ENCODE results near the gene BCL2L14.

Gene BCL2L14

GRCh38 chr12:12086973-12087692 lies 16.4 kb downstream of the BCL2L14 start:
- Histone ChIP-seq H3K27ac (ENCODE audit: low read length) (no peak overlapping the region), H3K4me1 (ENCODE audit: control insufficient read depth, insufficient read depth, low read length) (peaks cover 3% of the 10 kb centered on the region; the same call in 1 of the 2 replicates), H3K36me3 (ENCODE audit: control insufficient read depth, insufficient read depth, low read length) (no peaks in the 10 kb centered on the region), H3K27me3 (ENCODE audit: control insufficient read depth, insufficient read depth, low read length) (no peaks in the 10 kb centered on the region), H3K4me3 (ENCODE audit: low read length) (no peak overlapping the region), H3K9me3 (ENCODE audit: control insufficient read depth, insufficient read depth, low read length) (no peaks in the 10 kb centered on the region)
- WGBS (ENCODE audit: insufficient coverage, insufficient read length): no CpG with 5 or more reads among the region's 9 CpGs
- no peak for DNase-seq (ENCODE audit: low read depth, low spot score)

- no peak overlapping the region for H3K27ac ChIP-seq (ENCODE audit: low read length)
Measured at GRCh38 chr12:12087693-12088034, 16.9 kb downstream of the BCL2L14 start.

GRCh38 chr12:12088147-12088546 lies 17.4 kb downstream of the BCL2L14 start:
- Histone ChIP-seq H3K36me3 (ENCODE audit: control insufficient read depth, insufficient read depth, low read length) (no peaks in the 10 kb centered on the region), H3K27ac (ENCODE audit: low read length) (no peak overlapping the region), H3K4me1 (ENCODE audit: control insufficient read depth, insufficient read depth, low read length) (peaks cover 3% of the 10 kb centered on the region; the same call in 1 of the 2 replicates), H3K9me3 (ENCODE audit: control insufficient read depth, insufficient read depth, low read length) (no peaks in the 10 kb centered on the region), H3K27me3 (ENCODE audit: control insufficient read depth, insufficient read depth, low read length) (no peaks in the 10 kb centered on the region), H3K4me3 (ENCODE audit: low read length) (no peak overlapping the region)
- no CpG with 5 or more reads among the region's 10 CpGs for WGBS (ENCODE audit: insufficient coverage, insufficient read length)
- DNase-seq (ENCODE audit: low read depth, low spot score): no peak

More at GRCh38 chr12:12087693-12088034, 16.9 kb downstream of the BCL2L14 start:
- Histone ChIP-seq H3K36me3 (ENCODE audit: control insufficient read depth, insufficient read depth, low read length) (no peaks in the 10 kb centered on the region), H3K4me3 (ENCODE audit: low read length) (no peak overlapping the region), H3K9me3 (ENCODE audit: control insufficient read depth, insufficient read depth, low read length) (no peaks in the 10 kb centered on the region), H3K4me1 (ENCODE audit: control insufficient read depth, insufficient read depth, low read length) (peaks cover 3% of the 10 kb centered on the region; the same call in 1 of the 2 replicates), H3K27me3 (ENCODE audit: control insufficient read depth, insufficient read depth, low read length) (no peaks in the 10 kb centered on the region)
- no peak for DNase-seq (ENCODE audit: low read depth, low spot score)
- no CpG with 5 or more reads among the region's 2 CpGs for WGBS (ENCODE audit: insufficient coverage, insufficient read length)

GRCh38 chr12:12088761-12089160 lies 18.0 kb downstream of the BCL2L14 start:
- H3K9me3 ChIP-seq (ENCODE audit: control insufficient read depth, insufficient read depth, low read length): no peaks in the 10 kb centered on the region
- H3K4me1 ChIP-seq (ENCODE audit: control insufficient read depth, insufficient read depth, low read length): peaks cover 3% of the 10 kb centered on the region; the same call in 1 of the 2 replicates
- no peak overlapping the region for H3K4me3 ChIP-seq (ENCODE audit: low read length)
- H3K27ac ChIP-seq (ENCODE audit: low read length): no peak overlapping the region
- H3K27me3 ChIP-seq (ENCODE audit: control insufficient read depth, insufficient read depth, low read length): no peaks in the 10 kb centered on the region
- no peaks in the 10 kb centered on the region for H3K36me3 ChIP-seq (ENCODE audit: control insufficient read depth, insufficient read depth, low read length)
- no peak for DNase-seq (ENCODE audit: low read depth, low spot score)
- WGBS (ENCODE audit: insufficient coverage, insufficient read length): no CpG with 5 or more reads among the region's 9 CpGs

- DNase-seq (ENCODE audit: low read depth, low spot score): no peak
- Histone ChIP-seq H3K4me3 (ENCODE audit: low read length) (no peak overlapping the region), H3K27ac (ENCODE audit: low read length) (no peak overlapping the region), H3K4me1 (ENCODE audit: control insufficient read depth, insufficient read depth, low read length) (peaks cover 2% of the 10 kb centered on the region; the same call in 1 of the 2 replicates), H3K27me3 (ENCODE audit: control insufficient read depth, insufficient read depth, low read length) (no peaks in the 10 kb centered on the region), H3K36me3 (ENCODE audit: control insufficient read depth, insufficient read depth, low read length) (no peaks in the 10 kb centered on the region), H3K9me3 (ENCODE audit: control insufficient read depth, insufficient read depth, low read length) (no peaks in the 10 kb centered on the region)
- WGBS (ENCODE audit: insufficient coverage, insufficient read length): no CpG with 5 or more reads among the region's 3 CpGs
Measured at GRCh38 chr12:12091071-12091470, 20.3 kb downstream of the BCL2L14 start.

GRCh38 chr12:12091977-12092663 lies 21.4 kb downstream of the BCL2L14 start:
- DNase-seq (ENCODE audit: low read depth, low spot score): no peak
- Histone ChIP-seq H3K27ac (ENCODE audit: low read length) (no peak overlapping the region), H3K4me3 (ENCODE audit: low read length) (no peak overlapping the region), H3K4me1 (ENCODE audit: control insufficient read depth, insufficient read depth, low read length) (peaks cover 2% of the 10 kb centered on the region; the same call in 1 of the 2 replicates), H3K36me3 (ENCODE audit: control insufficient read depth, insufficient read depth, low read length) (no peaks in the 10 kb centered on the region), H3K9me3 (ENCODE audit: control insufficient read depth, insufficient read depth, low read length) (no peaks in the 10 kb centered on the region), H3K27me3 (ENCODE audit: control insufficient read depth, insufficient read depth, low read length) (no peaks in the 10 kb centered on the region)
- no CpG with 5 or more reads among the region's 14 CpGs for WGBS (ENCODE audit: insufficient coverage, insufficient read length)

- no peak overlapping the region for H3K4me3 ChIP-seq (ENCODE audit: low read length)
- no peak for DNase-seq (ENCODE audit: low read depth, low spot score)
- no peak overlapping the region for H3K27ac ChIP-seq (ENCODE audit: low read length)
- WGBS (ENCODE audit: insufficient coverage, insufficient read length): no CpG with 5 or more reads among the region's 4 CpGs
- H3K9me3 ChIP-seq (ENCODE audit: control insufficient read depth, insufficient read depth, low read length): no peaks in the 10 kb centered on the region
- no peaks in the 10 kb centered on the region for H3K27me3 ChIP-seq (ENCODE audit: control insufficient read depth, insufficient read depth, low read length)
- no peaks in the 10 kb centered on the region for H3K36me3 ChIP-seq (ENCODE audit: control insufficient read depth, insufficient read depth, low read length)
- H3K4me1 ChIP-seq (ENCODE audit: control insufficient read depth, insufficient read depth, low read length): no peaks in the 10 kb centered on the region
Measured at GRCh38 chr12:12094481-12094880, 23.7 kb downstream of the BCL2L14 start.

- Histone ChIP-seq H3K27me3 (ENCODE audit: control insufficient read depth, insufficient read depth, low read length) (no peaks in the 10 kb centered on the region), H3K27ac (ENCODE audit: low read length) (no peak overlapping the region), H3K9me3 (ENCODE audit: control insufficient read depth, insufficient read depth, low read length) (no peaks in the 10 kb centered on the region), H3K36me3 (ENCODE audit: control insufficient read depth, insufficient read depth, low read length) (no peaks in the 10 kb centered on the region), H3K4me3 (ENCODE audit: low read length) (no peak overlapping the region), H3K4me1 (ENCODE audit: control insufficient read depth, insufficient read depth, low read length) (no peaks in the 10 kb centered on the region)
- no CpG with 5 or more reads among the region's 3 CpGs for WGBS (ENCODE audit: insufficient coverage, insufficient read length)
- DNase-seq (ENCODE audit: low read depth, low spot score): no peak
Measured at GRCh38 chr12:12095021-12095420, 24.3 kb downstream of the BCL2L14 start.

- Histone ChIP-seq H3K36me3 (ENCODE audit: control insufficient read depth, insufficient read depth, low read length) (no peaks in the 10 kb centered on the region), H3K9me3 (ENCODE audit: control insufficient read depth, insufficient read depth, low read length) (no peaks in the 10 kb centered on the region), H3K4me3 (ENCODE audit: low read length) (no peak overlapping the region), H3K27ac (ENCODE audit: low read length) (no peak overlapping the region), H3K27me3 (ENCODE audit: control insufficient read depth, insufficient read depth, low read length) (no peaks in the 10 kb centered on the region), H3K4me1 (ENCODE audit: control insufficient read depth, insufficient read depth, low read length) (no peaks in the 10 kb centered on the region)
- WGBS (ENCODE audit: insufficient coverage, insufficient read length): no CpG with 5 or more reads among the region's 6 CpGs
- no peak for DNase-seq (ENCODE audit: low read depth, low spot score)
Measured at GRCh38 chr12:12097891-12098690, 27.4 kb downstream of the BCL2L14 start.

GRCh38 chr12:12098691-12099015 lies 27.9 kb downstream of the BCL2L14 start:
- Histone ChIP-seq H3K36me3 (ENCODE audit: control insufficient read depth, insufficient read depth, low read length) (no peaks in the 10 kb centered on the region), H3K27me3 (ENCODE audit: control insufficient read depth, insufficient read depth, low read length) (no peaks in the 10 kb centered on the region), H3K27ac (ENCODE audit: low read length) (no peak overlapping the region), H3K4me3 (ENCODE audit: low read length) (no peak overlapping the region), H3K9me3 (ENCODE audit: control insufficient read depth, insufficient read depth, low read length) (no peaks in the 10 kb centered on the region), H3K4me1 (ENCODE audit: control insufficient read depth, insufficient read depth, low read length) (no peaks in the 10 kb centered on the region)
- DNase-seq (ENCODE audit: low read depth, low spot score): no peak
- whole genome bisulfite sequencing (ENCODE audit: insufficient coverage, insufficient read length): no CpG with 5 or more reads among the region's 3 CpGs
